ENCODE data around the gene LARGE1. TPM values are rescaled to one million over a fixed set of nuclear protein-coding genes. Genes with fewer than 3 reads are reported as not detected.

LARGE1 gene
- total and polyA plus RNA-seq, 2 of the 13 experiments (the other 11 are each of a cell fraction or from before 2014, with no cell fraction given) = 8.4 to 11.0 TPM

- TF ChIP-seq TGIF2 (CRISPR knock-in tag; IDR thresholded peaks at IDR 0.05) = no peak
- TF ChIP-seq MYPOP (CRISPR knock-in tag; IDR thresholded peaks at IDR 0.05) = no peak
- TF ChIP-seq KLF12 (CRISPR knock-in tag; IDR thresholded peaks at IDR 0.05; ENCODE audit: borderline replicate concordance) = no peak
These were observed 493.8 kb downstream of the LARGE1 start (continued) for GRCh38 chr22:33426451-33426850.

- DNase-seq (ENCODE audit: low spot score) (no peak), ATAC-seq (no peak), FAIRE-seq (no peak)
- H3K79me2 ChIP-seq (ENCODE audit: insufficient read depth, low read length) = no peaks in the 10 kb centered on the region
- H3K27me3 ChIP-seq (ENCODE audit: control insufficient read depth in 1 of 2, insufficient read depth in 2 of 2, low read length in 2 of 2) = no peaks in the 10 kb centered on the region
- CTCF ChIA-PET (ENCODE audit: low intra/inter-chr PET ratio, low total read pairs) = no interaction called here
- intact Hi-C loops (cut with micrococcal nuclease; ENCODE audit: unreplicated experiment) (no loop called here), in situ Hi-C loops (cut with HindIII; ENCODE audit: extremely low pct_ligation_motif_present, low pct_unique_long_range_greater_than_20kb) (no loop called here)
- TF ChIP-seq LRRFIP1 (CRISPR knock-in tag; conservative IDR thresholded peaks at IDR 0.05) = no peak
- no peak overlapping the region for H2AFZ ChIP-seq (ENCODE audit: low read length)
- H3K4me3 ChIP-seq (replicated peaks in 1 of 3; ENCODE audit: insufficient read depth in 1 of 3, low read depth in 2 of 3, low read length in 3 of 3) = no peak overlapping the region
- 100% methylated on average over 3 of the region's 3 CpGs for WGBS (ENCODE audit: low lambda C conversion rate)
- H3K9me3 ChIP-seq (ENCODE audit: low read length) = no peaks in the 10 kb centered on the region
- H3K27ac ChIP-seq (ENCODE audit: extremely low read length, insufficient read depth, low read length) = no peak overlapping the region
- no peak overlapping the region for H3K9ac ChIP-seq (ENCODE audit: insufficient read depth, low read depth, low read length)
- H4K20me1 ChIP-seq (ENCODE audit: insufficient read depth, low read length) = no peaks in the 10 kb centered on the region
- no peaks in the 10 kb centered on the region for H3K36me3 ChIP-seq (replicated peaks in 1 of 2; ENCODE audit: control insufficient read depth in 1 of 2, insufficient read depth in 2 of 2, low read length in 2 of 2)
- H3K4me1 ChIP-seq (ENCODE audit: insufficient read depth, low read length) = no peaks in the 10 kb centered on the region
- H3K4me2 ChIP-seq (ENCODE audit: low read depth, low read length) = no peak overlapping the region
- no TSS peak for BruUV-seq (replicated peaks)
- POLR2A ChIA-PET = no interaction called here
These were observed 498.4 kb downstream of the LARGE1 start for GRCh38 chr22:33421859-33422258.
